Endothelial cell of umbilical vein (primary cell): ENCODE results near the gene NEURL2. TPM values are rescaled to one million over a fixed set of nuclear protein-coding genes. Genes with fewer than 3 reads are reported as not detected.

Experiments used
- BruUV-seq: library from RNA; stranded (reverse); fragments of 400-500 nt; replicated peaks from 2 replicates; lab custom pipeline; 2021; lab: Mats Ljungman, UMichigan
- CTCF ChIA-PET: fragments of 300-600, 350-600 bp; sonication (Branson Sonifier 250); formaldehyde crosslinking; loops from one replicate; lab custom pipeline; 2021; ENCODE audit warnings: antibody characterized with exemption, inconsistent platforms; lab: Charles Lee
- POLR2A ChIA-PET: fragments of 300-600, 350-600 bp; sonication (Branson Sonifier 250); formaldehyde crosslinking; loops from one replicate; lab custom pipeline; 2021; ENCODE audit warnings: antibody characterized with exemption, inconsistent platforms; lab: Charles Lee
- DNase-seq: peaks from one replicate; pipeline ENCODE4 v3.0.0-alpha.2; 2011; ENCODE audit warnings: low read depth, low spot score
- FAIRE-seq: peaks from 2 replicates; lab custom pipeline; 2011; peaks lifted over from hg19 to GRCh38; lab: Jason Lieb, UNC
- H2AFZ ChIP-seq: 2 replicates; pipeline ENCODE4 v1.6.0; 2012; ENCODE audit warnings: low read depth, low read length, control low read depth, inconsistent platforms
- H3K27ac ChIP-seq: 2 replicates; pipeline ENCODE4 v1.5.1; 2011; ENCODE audit warnings: low read depth, mild to moderate bottlenecking, control low read depth, low read length, moderate library complexity; ENCODE audit not compliant: insufficient read depth
- H3K27me3 ChIP-seq, 2 experiments: 2 replicates each; pipeline versions ENCODE4 v1.6.0 to v1.6.1; 2011; ENCODE audit warnings: low read length in 2 of 2, mixed read lengths in 1 of 2; ENCODE audit not compliant: control insufficient read depth in 2 of 2, insufficient read depth in 2 of 2
- H3K36me3 ChIP-seq, 2 experiments: 2 replicates in 1 of 2; 3 replicates in 1 of 2; pipeline ENCODE4 v1.5.1; 2011; ENCODE audit warnings: low read length in 2 of 2, mild to moderate bottlenecking in 1 of 2, moderate library complexity in 1 of 2; ENCODE audit not compliant: control insufficient read depth in 2 of 2, insufficient read depth in 2 of 2; ENCODE audit errors: extremely low read depth in 1 of 2
- H3K4me1 ChIP-seq: 3 replicates; pipeline ENCODE4 v1.5.1; 2011; ENCODE audit warnings: mild to moderate bottlenecking, low read length; ENCODE audit not compliant: control insufficient read depth, insufficient read depth; ENCODE audit errors: extremely low read depth
- H3K4me2 ChIP-seq: 2 replicates; pipeline ENCODE4 v1.6.1; 2011; ENCODE audit warnings: low read length, control low read depth, mixed read lengths; ENCODE audit not compliant: insufficient read depth
- H3K4me3 ChIP-seq, 3 experiments: fragments of 200-600 bp in 1 of 3; sonication (generic), shearing (Covaris generic) in 1 of 3; replicated peaks in 1 of 3; 2 replicates each; pipeline ENCODE4 v1.5.1; 2011 to 2016; ENCODE audit warnings: control low read depth in 3 of 3, low read length in 3 of 3, mild to moderate bottlenecking in 2 of 3, inconsistent platforms in 1 of 3, low read depth in 1 of 3, moderate library complexity in 1 of 3; ENCODE audit not compliant: insufficient read depth in 1 of 3
- H3K79me2 ChIP-seq: 2 replicates; pipeline ENCODE4 v1.6.0; 2012; ENCODE audit warnings: low read length, inconsistent platforms; ENCODE audit not compliant: control insufficient read depth, insufficient read depth
- H3K9ac ChIP-seq: replicated peaks from 2 replicates; pipeline ENCODE3; 2011; ENCODE audit warnings: low read length, control low read depth; ENCODE audit not compliant: insufficient read depth; ENCODE audit errors: extremely low read depth
- H3K9me1 ChIP-seq: replicated peaks from 3 replicates; pipeline ENCODE4 v1.6.0; 2011; ENCODE audit warnings: mild to moderate bottlenecking, low read length; ENCODE audit not compliant: control insufficient read depth, insufficient read depth; ENCODE audit errors: extremely low read depth
- H3K9me3 ChIP-seq: replicated peaks from 2 replicates; pipeline ENCODE4 v1.5.1; 2012; ENCODE audit warnings: low read length, inconsistent platforms; ENCODE audit not compliant: control insufficient read depth, insufficient read depth
- H4K20me1 ChIP-seq: replicated peaks from 2 replicates; pipeline ENCODE3; 2011; ENCODE audit warnings: mild to moderate bottlenecking, low read length; ENCODE audit not compliant: control insufficient read depth, insufficient read depth; ENCODE audit errors: extremely low read depth
- EZH2 ChIP-seq: IDR thresholded peaks from 2 replicates; pipeline ENCODE4 v1.6.1; 2012; ENCODE audit warnings: borderline replicate concordance, low read depth, mild to moderate bottlenecking, moderate library complexity, low read length, inconsistent platforms; ENCODE audit not compliant: severe bottlenecking
- FOS ChIP-seq: IDR thresholded peaks from 2 replicates; pipeline ENCODE4 v1.6.1; 2011; ENCODE audit warnings: mild to moderate bottlenecking, low read length, moderate library complexity, borderline replicate concordance; ENCODE audit not compliant: insufficient read depth
- GATA2 ChIP-seq: IDR thresholded peaks from 2 replicates; pipeline ENCODE4 v1.7.0; 2011; ENCODE audit warnings: low read depth, mild to moderate bottlenecking, moderate library complexity, mixed read lengths, low read length; ENCODE audit not compliant: insufficient read length, insufficient read depth
- JUN ChIP-seq: IDR thresholded peaks from 2 replicates; pipeline ENCODE4 v1.6.1; 2011; ENCODE audit warnings: borderline replicate concordance, low read depth; ENCODE audit not compliant: insufficient read length, insufficient read depth
- MYC ChIP-seq: IDR thresholded peaks from one replicate; pipeline ENCODE4 v1.6.1; 2011; ENCODE audit warnings: mild to moderate bottlenecking, low read depth, low read length
- POLR2A ChIP-seq: IDR thresholded peaks from 2 replicates; pipeline ENCODE4 v1.6.1; 2012; ENCODE audit warnings: low read depth, mild to moderate bottlenecking, control low read depth, low read length
- POLR2AphosphoS5 ChIP-seq: IDR thresholded peaks from 2 replicates; pipeline ENCODE4 v1.6.1; 2012; ENCODE audit warnings: low read depth, mild to moderate bottlenecking, control low read depth, low read length, moderate library complexity; ENCODE audit not compliant: insufficient read depth
- dilution Hi-C: fragments of 300-500 bp; cut with MboI; formaldehyde crosslinking; loops from one replicate; pipeline ENCODE4 v1.15.0; 2019; ENCODE audit warnings: low sequenced_read_pairs; ENCODE audit not compliant: extremely low pct_ligation_motif_present
- intact Hi-C: fragments of 100-400 bp; cut with micrococcal nuclease; formaldehyde crosslinking; loops from one replicate; pipeline ENCODE4 v1.10.0; 2022
- polyA plus RNA-seq, 4 experiments: library from polyadenylated mRNA; depleted of rRNA in 3 of 4; stranded (reverse) in 3 of 4; unstranded in 1 of 4; fragments of >200 nt; gene quantifications; 2 replicates each; pipeline versions ENCODE4 v1.2.1 to v1.2.3, GENCODE V29; 2011 to 2012; ENCODE audit warnings: missing spikeins in 1 of 4
- total RNA-seq: library from RNA; stranded (reverse); gene quantifications from 2 replicates; pipeline ENCODE4 v1.2.3, GENCODE V29; 2021
- TF ChIP-seq, protein P1 (sequence below), 2 donors: IDR thresholded peaks; 1 replicate in 1 of 2; 2 replicates in 1 of 2; pipeline ENCODE4 v1.5.1; 2011; ENCODE audit warnings: low read length in 2 of 2, mild to moderate bottlenecking in 2 of 2, moderate library complexity in 2 of 2, control low read depth in 1 of 2, inconsistent platforms in 1 of 2, low read depth in 1 of 2; ENCODE audit not compliant: insufficient read depth in 1 of 2; ENCODE audit errors: extremely low read depth in 1 of 2
- TF ChIP-seq, protein P2 (sequence below): IDR thresholded peaks from 2 replicates; pipeline ENCODE4 v1.6.1; 2011; ENCODE audit not compliant: insufficient read depth, insufficient read length

Gene NEURL2
- total and polyA plus RNA-seq, 2 donors (not counting 3 experiments of a cell fraction or from before 2014, with no cell fraction given), result 2.8 to 5.4 TPM

- dilution Hi-C loops (no loop called here), intact Hi-C loops (no loop called here)
- Histone ChIP-seq H3K9ac (no peak overlapping the region), H3K4me1 (peaks cover 12% of the 10 kb centered on the region), H3K9me1 (no peaks in the 10 kb centered on the region), H3K4me3 (no peak overlapping the region), H2AFZ (no peak overlapping the region), H3K79me2 (peaks cover 6% of the 10 kb centered on the region), H3K27ac (no peak overlapping the region), H4K20me1 (no peaks in the 10 kb centered on the region), H3K4me2 (no peak overlapping the region), H3K27me3 (no peaks in the 10 kb centered on the region), H3K36me3 (no peaks in the 10 kb centered on the region), H3K9me3 (no peaks in the 10 kb centered on the region)
- POLR2A ChIA-PET, result no interaction called here
- FAIRE-seq, result no peak
- DNase-seq, result peak; percentile 38
- CTCF ChIA-PET, result interaction anchor here (1.0 to 1.4 kb wide), 2 partner anchors 62 to 74 kb away, joined by 3 to 4 read pairs; partner anchors contain the start of gene PCIF1
- BruUV-seq, result no TSS peak
- no peak for TF ChIP-seq EZH2
- TF ChIP-seq GATA2, result no peak
- TF ChIP-seq POLR2AphosphoS5, result no peak
Observed at GRCh38 chr20:45860560-45861220, 30.3 kb downstream of the NEURL2 start.

GRCh38 chr20:45859916-45860315 lies 31.1 kb downstream of the NEURL2 start:
- Histone ChIP-seq H3K9ac (no peak overlapping the region), H3K4me3 (no peak overlapping the region), H3K27me3 (no peaks in the 10 kb centered on the region), H3K9me3 (no peaks in the 10 kb centered on the region), H3K79me2 (peaks cover 9% of the 10 kb centered on the region), H3K27ac (no peak overlapping the region), H3K9me1 (no peaks in the 10 kb centered on the region), H3K36me3 (no peaks in the 10 kb centered on the region), H3K4me1 (peaks cover 12% of the 10 kb centered on the region), H4K20me1 (no peaks in the 10 kb centered on the region), H3K4me2 (no peak overlapping the region), H2AFZ (no peak overlapping the region)
- no TSS peak for BruUV-seq
- dilution Hi-C loops (no loop called here), intact Hi-C loops (no loop called here)
- CTCF ChIA-PET, result no interaction called here
- TF ChIP-seq MYC (no peak), JUN (no peak), GATA2 (no peak), FOS (no peak), EZH2 (no peak), POLR2AphosphoS5 (no peak), POLR2A (no peak)
- TF ChIP-seq, protein P1, sequence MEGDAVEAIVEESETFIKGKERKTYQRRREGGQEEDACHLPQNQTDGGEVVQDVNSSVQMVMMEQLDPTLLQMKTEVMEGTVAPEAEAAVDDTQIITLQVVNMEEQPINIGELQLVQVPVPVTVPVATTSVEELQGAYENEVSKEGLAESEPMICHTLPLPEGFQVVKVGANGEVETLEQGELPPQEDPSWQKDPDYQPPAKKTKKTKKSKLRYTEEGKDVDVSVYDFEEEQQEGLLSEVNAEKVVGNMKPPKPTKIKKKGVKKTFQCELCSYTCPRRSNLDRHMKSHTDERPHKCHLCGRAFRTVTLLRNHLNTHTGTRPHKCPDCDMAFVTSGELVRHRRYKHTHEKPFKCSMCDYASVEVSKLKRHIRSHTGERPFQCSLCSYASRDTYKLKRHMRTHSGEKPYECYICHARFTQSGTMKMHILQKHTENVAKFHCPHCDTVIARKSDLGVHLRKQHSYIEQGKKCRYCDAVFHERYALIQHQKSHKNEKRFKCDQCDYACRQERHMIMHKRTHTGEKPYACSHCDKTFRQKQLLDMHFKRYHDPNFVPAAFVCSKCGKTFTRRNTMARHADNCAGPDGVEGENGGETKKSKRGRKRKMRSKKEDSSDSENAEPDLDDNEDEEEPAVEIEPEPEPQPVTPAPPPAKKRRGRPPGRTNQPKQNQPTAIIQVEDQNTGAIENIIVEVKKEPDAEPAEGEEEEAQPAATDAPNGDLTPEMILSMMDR (IDR thresholded peaks at IDR 0.05; ENCODE audit: extremely low read depth in 1 of 2, insufficient read depth in 1 of 2, low read depth in 1 of 2, low read length in 2 of 2), result no peak
- TF ChIP-seq, protein P2, sequence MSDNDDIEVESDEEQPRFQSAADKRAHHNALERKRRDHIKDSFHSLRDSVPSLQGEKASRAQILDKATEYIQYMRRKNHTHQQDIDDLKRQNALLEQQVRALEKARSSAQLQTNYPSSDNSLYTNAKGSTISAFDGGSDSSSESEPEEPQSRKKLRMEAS, result no peak
- POLR2A ChIA-PET, result interaction anchor here (0.7 kb wide), 1 partner anchor 74 kb away, joined by 9 read pairs; no protein-coding TSS in a partner anchor
- no peak for FAIRE-seq
- DNase-seq, result no peak
